T-helper 2 cell (primary cell): ENCODE measurements around the gene RPL28.

Experiments used
- DNase-seq, 5 experiments: peaks; one replicate each; pipeline versions ENCODE4 v3.0.0 to v3.0.0-alpha.2; 2012 to 2022
- total RNA-seq, 2 donors: gene quantifications; one replicate each; lab custom pipeline; 2026; lab: John Stamatoyannopoulos, UW

The RPL28 gene
- total RNA-seq = 329 to 415 reads per million in 2 donors

- peak; percentile 91 to 99 (median 98) for DNase-seq
Measured at GRCh38 chr19:55385724-55386492, at the start of gene RPL28. Gene RPL28, plus strand, starts transcription at chr19:55385932. Its CDS starts 426 bp downstream, at chr19:55386358.

- DNase-seq = no peak
Measured at GRCh38 chr19:55336101-55336500, 49.6 kb upstream of the RPL28 start.

GRCh38 chr19:55339105-55339888 is 46.4 kb upstream of the RPL28 start, which contains the start of gene KMT5C:
Gene KMT5C, plus strand, starts transcription at chr19:55339876. Its CDS starts 2,061 bp downstream, at chr19:55341937.
- peak; percentile 100 for DNase-seq

- peak in 2 of 5 experiments; percentile 16 to 30 for DNase-seq
Measured at GRCh38 chr19:55339889-55340783, 45.6 kb upstream of the RPL28 start.

GRCh38 chr19:55340784-55341147 is 45.0 kb upstream of the RPL28 start:
- peak in 1 of 5 experiments; percentile 36 for DNase-seq

- peak in 4 of 5 experiments; percentile 17 to 68 (median 46) for DNase-seq
Measured at GRCh38 chr19:55341171-55341588, 44.6 kb upstream of the RPL28 start.

GRCh38 chr19:55341595-55342531 is 43.9 kb upstream of the RPL28 start:
- no peak for DNase-seq

GRCh38 chr19:55344444-55344843 is 41.3 kb upstream of the RPL28 start:
- DNase-seq = no peak

GRCh38 chr19:55345101-55345817 is 40.5 kb upstream of the RPL28 start:
- no peak for DNase-seq

- DNase-seq = no peak
Measured at GRCh38 chr19:55345818-55346724, 39.7 kb upstream of the RPL28 start.

GRCh38 chr19:55346725-55347441 is 38.8 kb upstream of the RPL28 start:
- no peak for DNase-seq

GRCh38 chr19:55347442-55348009 is 38.2 kb upstream of the RPL28 start:
- DNase-seq = no peak

- no peak for DNase-seq
Measured at GRCh38 chr19:55348317-55349034, 37.3 kb upstream of the RPL28 start.

GRCh38 chr19:55350620-55351315 is 35.0 kb upstream of the RPL28 start:
- DNase-seq = no peak

GRCh38 chr19:55352040-55352439 is 33.7 kb upstream of the RPL28 start:
- peak in 1 of 5 experiments; percentile 32 for DNase-seq

GRCh38 chr19:55352549-55353145 is 33.1 kb upstream of the RPL28 start:
- no peak for DNase-seq

GRCh38 chr19:55353356-55353802 is 32.4 kb upstream of the RPL28 start:
- DNase-seq = no peak
